ENCODE data around the gene RNF40. TPM values are rescaled to one million over a fixed set of nuclear protein-coding genes. Genes with fewer than 3 reads are reported as not detected.

Gene RNF40
- total RNA-seq, 1 donor from 2014 or later: 100 TPM

- DNase-seq: no peak
- H3K4me1 Mint-ChIP-seq: peaks cover 3% of the 10 kb centered on the region
- peaks cover 67% of the 10 kb centered on the region for H3K36me3 Mint-ChIP-seq (ENCODE audit: low read depth)
- no peaks in the 10 kb centered on the region for H3K27me3 Mint-ChIP-seq
- H3K4me3 Mint-ChIP-seq: no peak overlapping the region
- no peak overlapping the region for H3K27ac Mint-ChIP-seq
- intact Hi-C loops (cut with micrococcal nuclease): no loop called here
- H3K9me3 Mint-ChIP-seq: no peaks in the 10 kb centered on the region
These were observed 33.0 kb upstream of the RNF40 start for GRCh38 chr16:30728899-30729672.

- H3K27me3 Mint-ChIP-seq: no peaks in the 10 kb centered on the region
- peaks cover 3% of the 10 kb centered on the region for H3K4me1 Mint-ChIP-seq
- H3K36me3 Mint-ChIP-seq (ENCODE audit: low read depth): peaks cover 69% of the 10 kb centered on the region
- intact Hi-C loops (cut with micrococcal nuclease): no loop called here
- no peak overlapping the region for H3K4me3 Mint-ChIP-seq
- H3K27ac Mint-ChIP-seq: no peak overlapping the region
- no peaks in the 10 kb centered on the region for H3K9me3 Mint-ChIP-seq
- no peak for DNase-seq
These were observed 30.7 kb upstream of the RNF40 start for GRCh38 chr16:30731411-30731810.

GRCh38 chr16:30736995-30737793 is 24.9 kb upstream of the RNF40 start:
- intact Hi-C loops (cut with micrococcal nuclease): no loop called here
- Mint-ChIP-seq H3K27ac (no peak overlapping the region), H3K9me3 (no peaks in the 10 kb centered on the region)

GRCh38 chr16:30737794-30738648 is 24.1 kb upstream of the RNF40 start:
- DNase-seq: no peak
- no peak overlapping the region for H3K4me3 Mint-ChIP-seq
- no peaks in the 10 kb centered on the region for H3K9me3 Mint-ChIP-seq
- peaks cover 13% of the 10 kb centered on the region for H3K4me1 Mint-ChIP-seq
- no peaks in the 10 kb centered on the region for H3K27me3 Mint-ChIP-seq
- peaks cover 73% of the 10 kb centered on the region for H3K36me3 Mint-ChIP-seq (ENCODE audit: low read depth)
- H3K27ac Mint-ChIP-seq: no peak overlapping the region
- intact Hi-C loops (cut with micrococcal nuclease): no loop called here

More at GRCh38 chr16:30736995-30737793, 24.9 kb upstream of the RNF40 start:
- H3K4me1 Mint-ChIP-seq: peaks cover 13% of the 10 kb centered on the region
- DNase-seq: no peak
- peaks cover 77% of the 10 kb centered on the region for H3K36me3 Mint-ChIP-seq (ENCODE audit: low read depth)
- no peak overlapping the region for H3K4me3 Mint-ChIP-seq
- H3K27me3 Mint-ChIP-seq: no peaks in the 10 kb centered on the region

- no peak overlapping the region for H3K27ac Mint-ChIP-seq
- H3K4me3 Mint-ChIP-seq: no peak overlapping the region
- no peaks in the 10 kb centered on the region for H3K9me3 Mint-ChIP-seq
- H3K4me1 Mint-ChIP-seq: peaks cover 13% of the 10 kb centered on the region
- H3K27me3 Mint-ChIP-seq: no peaks in the 10 kb centered on the region
- no peak for DNase-seq
- intact Hi-C loops (cut with micrococcal nuclease): no loop called here
- H3K36me3 Mint-ChIP-seq (ENCODE audit: low read depth): peaks cover 69% of the 10 kb centered on the region
These were observed 22.9 kb upstream of the RNF40 start for GRCh38 chr16:30738984-30739951.

GRCh38 chr16:30740364-30741251 is 21.5 kb upstream of the RNF40 start:
- Mint-ChIP-seq H3K4me3 (no peak overlapping the region), H3K9me3 (no peaks in the 10 kb centered on the region), H3K36me3 (ENCODE audit: low read depth) (peaks cover 69% of the 10 kb centered on the region), H3K27me3 (no peaks in the 10 kb centered on the region), H3K4me1 (peaks cover 13% of the 10 kb centered on the region), H3K27ac (peak overlapping the region; percentile 46)
- intact Hi-C loops (cut with micrococcal nuclease): loop anchor here (10.0 kb wide), 1 partner anchor 86 kb away; the partner anchor contains the start of genes FBRS and PRR14
- no peak for DNase-seq

- intact Hi-C loops (cut with micrococcal nuclease): loop anchor here (10.0 kb wide), 1 partner anchor 87 kb away; the partner anchor contains the start of genes FBRS and PRR14
- Mint-ChIP-seq H3K4me3 (no peak overlapping the region), H3K9me3 (no peaks in the 10 kb centered on the region), H3K27me3 (no peaks in the 10 kb centered on the region), H3K36me3 (ENCODE audit: low read depth) (peaks cover 61% of the 10 kb centered on the region), H3K4me1 (peaks cover 13% of the 10 kb centered on the region), H3K27ac (no peak overlapping the region)
- DNase-seq: no peak
These were observed 20.6 kb upstream of the RNF40 start for GRCh38 chr16:30741461-30741914.

GRCh38 chr16:30743716-30744115 is 18.4 kb upstream of the RNF40 start:
- Mint-ChIP-seq H3K4me1 (peaks cover 20% of the 10 kb centered on the region), H3K27ac (peak overlapping the region; percentile 2), H3K9me3 (no peaks in the 10 kb centered on the region), H3K4me3 (no peak overlapping the region), H3K27me3 (no peaks in the 10 kb centered on the region), H3K36me3 (ENCODE audit: low read depth) (peaks cover 49% of the 10 kb centered on the region)
- DNase-seq: no peak
- intact Hi-C loops (cut with micrococcal nuclease): loop anchor here (10.0 kb wide), 1 partner anchor 89 kb away; the partner anchor contains the start of genes FBRS and PRR14

GRCh38 chr16:30744183-30744582 is 17.9 kb upstream of the RNF40 start:
- H3K4me3 Mint-ChIP-seq: no peak overlapping the region
- H3K9me3 Mint-ChIP-seq: no peaks in the 10 kb centered on the region
- peaks cover 22% of the 10 kb centered on the region for H3K4me1 Mint-ChIP-seq
- DNase-seq: no peak
- intact Hi-C loops (cut with micrococcal nuclease): loop anchor here (10.0 kb wide), 1 partner anchor 89 kb away; the partner anchor contains the start of genes FBRS and PRR14
- no peaks in the 10 kb centered on the region for H3K27me3 Mint-ChIP-seq
- H3K27ac Mint-ChIP-seq: no peak overlapping the region
- peaks cover 46% of the 10 kb centered on the region for H3K36me3 Mint-ChIP-seq (ENCODE audit: low read depth)

- Mint-ChIP-seq H3K4me3 (no peak overlapping the region), H3K36me3 (ENCODE audit: low read depth) (peaks cover 44% of the 10 kb centered on the region), H3K9me3 (no peaks in the 10 kb centered on the region), H3K27ac (peak overlapping the region; percentile 2), H3K4me1 (peaks cover 29% of the 10 kb centered on the region), H3K27me3 (no peaks in the 10 kb centered on the region)
- intact Hi-C loops (cut with micrococcal nuclease): loop anchor here (10.0 kb wide), 1 partner anchor 90 kb away; the partner anchor contains the start of genes FBRS and PRR14
- no peak for DNase-seq
These were observed 17.0 kb upstream of the RNF40 start for GRCh38 chr16:30745082-30745481.

- no peak overlapping the region for H3K27ac Mint-ChIP-seq
- no peak overlapping the region for H3K4me3 Mint-ChIP-seq
- no peaks in the 10 kb centered on the region for H3K9me3 Mint-ChIP-seq
- intact Hi-C loops (cut with micrococcal nuclease): loop anchor here (10.0 kb wide), 1 partner anchor 92 kb away; the partner anchor contains the start of genes FBRS and PRR14
- peaks cover 21% of the 10 kb centered on the region for H3K4me1 Mint-ChIP-seq
- peaks cover 39% of the 10 kb centered on the region for H3K36me3 Mint-ChIP-seq (ENCODE audit: low read depth)
- no peak for DNase-seq
- no peaks in the 10 kb centered on the region for H3K27me3 Mint-ChIP-seq
These were observed 15.4 kb upstream of the RNF40 start for GRCh38 chr16:30746638-30747175.

Measured in activated CD4-positive, alpha-beta T cell treated with anti-CD3 and anti-CD28 coated beads, Interleukin-2, amount 10 ng/mL, durations not matched to agents 24 days and 14 days (primary cell).